Measurements from ENCODE around the gene RABGAP1.

DNA sequence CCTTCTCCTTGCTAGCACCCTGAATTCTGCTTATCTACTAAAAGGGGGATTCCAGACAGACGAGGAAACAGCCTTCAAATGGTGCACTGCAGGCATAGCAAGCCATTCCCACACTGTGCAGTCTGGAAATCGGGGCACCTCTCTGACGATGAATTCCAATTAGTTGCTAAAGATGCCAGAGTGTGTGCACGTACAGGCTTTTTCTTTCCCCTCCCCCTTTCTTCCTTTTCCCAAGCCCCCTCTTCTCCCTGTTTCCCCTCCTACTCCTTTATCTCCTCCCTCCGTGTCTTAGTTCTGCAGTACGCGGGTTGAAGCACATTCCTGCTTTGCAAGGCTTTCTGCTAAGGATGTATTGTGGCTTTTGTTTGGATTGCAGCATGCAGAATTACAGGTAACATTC is 92.5 kb downstream of the RABGAP1 start, which contains the start of gene GPR21:
- TF ChIP-seq, protein P1, sequence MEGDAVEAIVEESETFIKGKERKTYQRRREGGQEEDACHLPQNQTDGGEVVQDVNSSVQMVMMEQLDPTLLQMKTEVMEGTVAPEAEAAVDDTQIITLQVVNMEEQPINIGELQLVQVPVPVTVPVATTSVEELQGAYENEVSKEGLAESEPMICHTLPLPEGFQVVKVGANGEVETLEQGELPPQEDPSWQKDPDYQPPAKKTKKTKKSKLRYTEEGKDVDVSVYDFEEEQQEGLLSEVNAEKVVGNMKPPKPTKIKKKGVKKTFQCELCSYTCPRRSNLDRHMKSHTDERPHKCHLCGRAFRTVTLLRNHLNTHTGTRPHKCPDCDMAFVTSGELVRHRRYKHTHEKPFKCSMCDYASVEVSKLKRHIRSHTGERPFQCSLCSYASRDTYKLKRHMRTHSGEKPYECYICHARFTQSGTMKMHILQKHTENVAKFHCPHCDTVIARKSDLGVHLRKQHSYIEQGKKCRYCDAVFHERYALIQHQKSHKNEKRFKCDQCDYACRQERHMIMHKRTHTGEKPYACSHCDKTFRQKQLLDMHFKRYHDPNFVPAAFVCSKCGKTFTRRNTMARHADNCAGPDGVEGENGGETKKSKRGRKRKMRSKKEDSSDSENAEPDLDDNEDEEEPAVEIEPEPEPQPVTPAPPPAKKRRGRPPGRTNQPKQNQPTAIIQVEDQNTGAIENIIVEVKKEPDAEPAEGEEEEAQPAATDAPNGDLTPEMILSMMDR (conservative IDR thresholded peaks at IDR 0.05; ENCODE audit: low read length), result no peak
- TF ChIP-seq EZH2phosphoT487 (IDR thresholded peaks at IDR 0.05; ENCODE audit: borderline replicate concordance, low read depth, low read length), result no peak
